A549 treated with RU486 at 1 μM for 4 hours (cell line): ENCODE data around the gene RNF5. TPM values are rescaled to one million over a fixed set of nuclear protein-coding genes. Genes with fewer than 3 reads are reported as not detected.

Source experiments
- total RNA-seq: library from RNA; stranded (reverse); fragments of 200-300 nt; extraction: Qiagen RNA extraction; gene quantifications from 5 replicates; pipeline ENCODE4 v1.2.3, GENCODE V29; 2022; ENCODE audit warnings: low read depth

RNF5 gene, protein sequence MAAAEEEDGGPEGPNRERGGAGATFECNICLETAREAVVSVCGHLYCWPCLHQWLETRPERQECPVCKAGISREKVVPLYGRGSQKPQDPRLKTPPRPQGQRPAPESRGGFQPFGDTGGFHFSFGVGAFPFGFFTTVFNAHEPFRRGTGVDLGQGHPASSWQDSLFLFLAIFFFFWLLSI
- 33.1 to 49.3 TPM (median 47.7 TPM) in 5 replicates for total RNA-seq

DNA sequence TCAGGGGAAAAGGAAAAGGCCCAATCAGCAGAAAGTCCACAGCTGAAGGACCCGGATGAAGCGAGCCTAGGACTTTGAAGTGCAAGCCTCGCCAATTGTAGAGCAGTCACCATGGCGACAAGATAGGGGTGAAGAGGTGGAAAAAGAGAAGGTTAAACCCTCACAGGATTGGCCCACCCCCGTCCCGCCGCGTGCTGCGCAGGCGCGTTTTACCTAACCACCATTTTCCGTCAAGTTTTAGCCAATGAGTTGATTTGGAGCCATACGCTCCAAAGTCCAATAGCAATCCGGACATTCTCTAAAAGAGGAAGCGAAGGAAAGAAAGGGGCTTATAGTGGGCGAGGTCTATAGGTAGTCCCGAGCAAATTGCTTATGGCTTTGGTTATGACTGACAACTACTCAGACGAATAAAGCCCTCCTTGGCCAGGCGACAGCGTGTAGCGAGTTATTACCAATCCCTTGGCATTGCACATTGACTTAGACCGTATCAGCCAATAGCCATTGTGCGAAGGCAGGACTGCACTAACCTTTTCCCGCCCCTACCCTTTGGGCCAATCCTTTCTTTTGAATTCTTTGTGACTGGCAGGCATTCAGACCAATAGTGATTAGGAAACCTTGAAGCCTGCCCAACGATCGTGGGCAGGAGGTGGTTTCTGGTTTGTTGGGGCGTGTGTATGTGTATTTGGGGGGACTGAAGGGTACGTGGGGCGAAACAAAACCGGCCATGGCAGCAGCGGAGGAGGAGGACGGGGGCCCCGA lies at the start of gene RNF5:
RNF5 (plus strand) TSS at position 618 of the 759 bp plus-strand sequence; CDS start at position 725, 107 bp downstream.

DNA sequence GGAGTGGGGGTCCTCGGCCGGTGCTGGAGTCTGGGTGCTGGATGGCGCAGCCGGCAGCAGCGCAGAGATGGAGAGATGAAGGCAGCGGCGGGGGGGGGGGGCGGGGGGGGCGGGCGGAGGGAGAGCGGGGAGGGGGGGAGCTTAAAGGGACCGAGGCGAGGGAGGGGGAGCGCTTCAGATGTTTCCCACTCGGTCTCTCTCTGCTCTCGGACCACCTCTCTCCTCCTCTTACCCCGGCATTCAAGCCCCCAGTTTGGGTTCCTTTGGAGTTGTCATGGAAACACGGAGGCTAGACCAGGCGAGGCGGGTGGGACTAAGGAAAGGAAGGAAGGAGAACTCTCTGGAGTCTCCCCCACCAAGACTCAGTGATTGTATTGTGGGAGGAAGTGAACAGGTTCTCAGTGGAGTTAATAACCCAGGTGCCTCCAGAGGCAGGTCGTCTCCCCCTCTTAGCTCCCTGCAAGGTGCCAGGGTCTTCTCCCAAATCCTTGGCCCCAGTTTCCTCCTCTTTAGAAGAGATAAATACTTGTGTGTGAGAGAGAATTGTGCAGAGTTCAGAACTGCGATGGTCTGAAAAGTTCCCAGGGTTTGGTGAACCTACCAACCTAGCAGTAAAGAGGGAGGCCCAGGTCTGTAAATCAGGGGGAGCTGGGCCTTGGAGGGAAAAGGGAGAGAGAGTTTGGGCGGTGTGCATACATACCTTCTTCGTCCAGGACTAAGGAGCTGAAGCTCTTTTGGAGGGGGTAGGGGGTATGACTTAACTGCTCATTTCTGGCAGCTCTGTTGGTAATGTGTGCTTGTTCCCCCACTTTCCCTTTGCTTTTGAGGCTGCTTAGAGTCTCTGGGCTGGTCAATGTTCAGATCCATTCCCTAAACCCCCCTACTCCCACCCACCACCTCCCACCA lies 26.1 kb upstream of the RNF5 start, which contains the start of gene PRRT1:
PRRT1 (minus strand) TSS at position 77 of the 906 bp plus-strand sequence. CDS start 112 bp downstream, outside the sequence.

DNA sequence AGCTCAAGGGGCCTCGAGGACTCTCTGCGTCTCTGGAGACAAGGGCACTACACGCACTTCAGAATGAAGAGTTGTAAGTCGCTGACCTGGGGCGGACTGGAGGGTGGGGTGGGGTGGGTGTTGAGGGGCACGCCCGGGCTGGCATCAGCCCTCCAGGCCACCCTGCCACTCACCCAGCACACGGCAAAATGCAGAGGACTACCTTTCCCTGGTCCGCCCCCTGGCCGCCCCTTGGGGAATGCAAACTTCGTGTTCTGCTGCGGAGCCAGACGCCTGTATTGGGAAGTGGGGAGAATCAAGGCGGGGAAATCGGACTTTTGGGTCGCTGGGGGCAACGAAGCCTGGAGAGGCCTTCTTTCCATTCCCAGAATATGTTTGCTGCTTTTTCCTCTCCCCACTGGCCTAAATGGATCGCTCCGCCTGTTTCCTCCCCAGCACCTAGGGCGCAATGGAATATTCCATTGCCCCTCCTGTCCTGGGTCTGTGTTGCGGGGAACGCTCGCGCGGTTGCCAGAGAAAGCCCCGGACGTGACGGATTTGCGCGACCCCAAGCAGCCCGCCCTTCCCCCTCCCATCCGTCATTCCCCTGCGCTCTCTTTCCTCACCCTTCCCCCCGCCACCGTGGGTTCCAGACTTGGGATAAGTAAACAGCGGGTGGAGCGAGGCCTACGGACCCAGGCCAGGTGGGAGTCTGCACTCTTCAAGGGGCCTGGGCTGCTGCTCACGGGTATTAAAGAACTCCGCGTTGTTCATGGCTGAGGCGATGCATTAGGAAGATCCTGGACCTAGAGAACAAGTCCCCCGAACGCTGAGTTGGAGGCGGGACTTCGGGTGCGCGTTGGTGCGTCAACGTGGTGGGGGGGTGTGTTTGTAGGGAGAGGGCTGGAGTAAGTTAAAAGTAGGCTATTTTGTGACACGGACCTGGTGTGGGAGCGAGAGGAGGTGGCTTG lies 24.4 kb upstream of the RNF5 start, which contains the start of gene PPT2:
PPT2 (plus strand) TSS at position 578 of the 950 bp plus-strand sequence. CDS start 454 bp downstream, outside the sequence.

DNA sequence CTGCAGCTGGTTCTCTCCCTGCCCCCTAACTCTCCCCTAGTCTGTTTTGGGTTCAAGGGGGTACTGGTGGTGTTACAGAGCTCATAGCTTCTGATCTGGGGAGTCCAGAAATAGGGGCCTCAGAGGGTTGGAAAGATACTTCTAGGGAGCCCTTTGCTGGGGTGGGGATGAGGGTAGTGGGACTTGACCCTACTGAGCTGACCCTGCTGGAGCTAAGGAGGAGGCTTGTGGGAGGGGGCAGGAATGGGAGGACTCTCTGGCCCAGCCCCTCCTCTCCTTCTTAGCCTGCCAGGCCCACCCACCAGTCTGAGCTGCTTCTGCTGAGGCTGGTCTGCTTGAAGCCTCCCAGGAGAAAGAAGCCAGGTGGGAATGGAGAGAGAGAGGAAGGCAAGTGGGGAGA lies 13.9 kb upstream of the RNF5 start, which contains the start of gene EGFL8:
EGFL8 (plus strand) TSS at position 301 of the 400 bp plus-strand sequence. CDS start 1,571 bp downstream, outside the sequence.

DNA sequence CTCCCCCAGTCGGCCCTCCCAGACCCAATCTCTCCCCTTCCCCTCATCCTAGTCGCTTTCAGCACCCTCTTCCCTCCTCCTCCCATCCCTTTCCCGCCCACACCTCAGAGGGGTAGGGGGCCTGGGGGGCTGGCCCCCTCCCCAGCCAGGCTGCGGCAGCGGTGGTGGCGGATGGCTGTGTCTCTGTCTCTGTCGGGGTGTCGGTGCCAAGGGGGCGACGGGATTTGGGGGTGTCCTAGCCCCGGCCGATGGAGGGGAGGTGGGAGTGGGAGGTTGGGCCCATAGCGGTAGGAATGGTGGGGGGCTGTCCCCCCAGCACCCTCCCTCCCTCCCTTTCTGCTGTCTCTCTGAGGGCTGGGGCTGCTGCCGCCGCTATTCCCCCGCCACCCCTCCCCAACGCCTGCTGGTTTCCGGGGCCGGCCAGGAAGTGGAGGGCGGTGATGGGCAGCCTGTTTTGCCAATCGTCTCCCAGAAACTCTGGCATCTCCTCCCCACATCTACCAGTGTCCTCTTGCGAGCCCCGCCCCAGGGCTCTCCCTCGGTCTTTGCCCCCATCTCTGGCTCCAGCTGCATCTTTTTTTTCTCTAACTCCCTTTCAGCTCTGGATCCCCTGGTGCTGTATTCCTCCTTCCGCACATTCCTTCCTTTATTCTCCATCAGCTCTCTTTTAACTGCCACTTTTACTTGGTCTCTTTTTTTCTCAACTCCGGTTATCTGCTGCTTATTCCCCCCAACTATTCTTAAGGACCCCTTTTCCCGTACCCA lies 2.3 kb upstream of the RNF5 start, which contains the start of gene AGPAT1:
AGPAT1 (minus strand) TSS at position 374 of the 765 bp plus-strand sequence. CDS start 4,588 bp downstream, outside the sequence.

DNA sequence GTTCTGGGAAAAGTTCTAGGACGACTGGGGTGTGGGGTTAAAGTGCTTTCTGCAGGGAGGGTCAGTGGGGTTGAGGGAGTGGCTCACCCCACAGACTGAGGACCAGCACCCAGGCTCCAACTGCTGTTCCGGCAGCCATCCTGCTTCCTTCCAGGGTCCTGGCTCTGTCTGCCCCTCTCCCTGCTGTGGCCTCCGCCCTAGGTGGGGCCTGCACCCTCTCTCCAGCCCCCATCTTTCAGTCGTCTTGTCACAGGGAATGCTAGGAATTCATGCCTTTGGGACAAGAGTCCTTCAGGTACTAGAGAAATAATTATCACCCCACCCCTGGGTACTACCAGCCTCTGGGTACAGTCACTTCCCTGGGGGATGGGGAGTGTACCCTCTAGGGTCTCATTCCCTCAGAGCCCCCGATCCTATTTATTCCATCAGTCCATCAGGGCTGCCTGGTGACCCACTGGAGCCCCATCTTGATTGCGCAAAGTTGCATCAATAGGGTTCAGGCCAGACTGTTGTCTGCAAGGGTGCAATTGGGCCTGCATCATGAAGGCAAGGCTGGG lies 6.0 kb downstream of the RNF5 start, which contains the start of gene AGER:
AGER (minus strand) TSS at position 170 of the 557 bp plus-strand sequence; CDS start at position 139, 31 bp downstream.

DNA sequence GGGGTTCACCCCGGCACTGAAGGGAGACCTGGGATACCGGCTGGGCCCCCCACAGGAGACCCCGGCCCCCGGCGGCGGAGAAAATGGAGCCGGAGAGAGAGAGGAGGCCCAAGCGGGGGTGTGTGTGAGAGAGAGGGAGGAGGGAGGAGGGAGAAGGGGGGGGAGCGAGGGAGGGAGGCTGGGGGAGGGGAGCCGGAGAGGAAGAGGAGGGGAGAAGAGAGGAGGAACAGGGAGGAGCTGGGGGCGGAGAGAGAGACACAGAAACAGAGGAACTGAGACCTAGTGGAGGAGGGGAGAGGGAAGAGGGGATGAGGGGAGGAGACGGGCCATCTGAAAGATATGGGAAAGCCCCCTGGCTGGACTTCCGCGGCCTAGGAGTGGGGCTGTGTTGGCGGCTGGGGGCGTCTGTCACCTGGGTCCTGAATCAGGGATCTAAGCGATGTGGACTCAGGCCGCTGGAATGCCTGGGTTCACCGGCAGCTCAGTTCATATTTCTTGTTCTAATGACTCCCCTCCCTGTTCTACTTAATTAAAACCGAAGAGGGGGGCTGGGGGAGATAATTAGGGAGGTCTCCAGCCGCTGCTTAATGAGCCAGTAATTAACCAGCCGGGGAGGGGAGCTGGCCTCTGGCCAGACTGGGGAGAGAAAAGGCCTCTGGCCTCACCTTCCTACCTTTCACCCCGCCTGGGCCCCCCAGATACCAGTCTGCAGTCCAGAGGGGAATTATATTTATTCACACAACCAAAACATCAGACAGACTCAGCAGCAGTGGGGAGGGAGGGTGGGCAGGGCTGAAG lies 12.0 kb downstream of the RNF5 start, which contains the start of gene PBX2:
PBX2 (minus strand) TSS at position 149 of the 798 bp plus-strand sequence. CDS start 287 bp downstream, outside the sequence.

DNA sequence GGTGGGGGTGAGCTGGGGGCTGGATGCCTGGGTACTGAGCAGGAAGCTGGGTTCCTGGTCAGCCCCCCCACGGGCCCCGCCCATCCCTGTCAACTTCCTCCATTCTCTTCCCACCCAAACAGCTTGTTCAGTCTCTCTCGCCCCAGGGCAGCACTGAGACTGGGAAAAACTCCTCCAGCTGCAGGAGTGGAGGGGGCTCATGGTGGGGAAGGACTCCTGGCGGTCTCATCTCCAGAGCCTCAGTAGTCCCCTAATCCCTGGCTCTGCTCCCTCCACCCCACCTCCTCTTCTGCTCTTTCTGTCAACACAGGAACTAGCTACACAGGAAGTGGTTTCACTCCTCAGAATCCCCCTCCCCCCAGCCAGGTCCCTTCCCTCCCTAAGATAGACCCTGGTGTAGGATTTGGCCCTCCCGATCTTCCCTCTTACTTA lies 14.4 kb downstream of the RNF5 start, which contains the start of gene GPSM3:
GPSM3 (minus strand) TSS at position 36 of the 432 bp plus-strand sequence. CDS start 130 bp downstream, outside the sequence.

DNA sequence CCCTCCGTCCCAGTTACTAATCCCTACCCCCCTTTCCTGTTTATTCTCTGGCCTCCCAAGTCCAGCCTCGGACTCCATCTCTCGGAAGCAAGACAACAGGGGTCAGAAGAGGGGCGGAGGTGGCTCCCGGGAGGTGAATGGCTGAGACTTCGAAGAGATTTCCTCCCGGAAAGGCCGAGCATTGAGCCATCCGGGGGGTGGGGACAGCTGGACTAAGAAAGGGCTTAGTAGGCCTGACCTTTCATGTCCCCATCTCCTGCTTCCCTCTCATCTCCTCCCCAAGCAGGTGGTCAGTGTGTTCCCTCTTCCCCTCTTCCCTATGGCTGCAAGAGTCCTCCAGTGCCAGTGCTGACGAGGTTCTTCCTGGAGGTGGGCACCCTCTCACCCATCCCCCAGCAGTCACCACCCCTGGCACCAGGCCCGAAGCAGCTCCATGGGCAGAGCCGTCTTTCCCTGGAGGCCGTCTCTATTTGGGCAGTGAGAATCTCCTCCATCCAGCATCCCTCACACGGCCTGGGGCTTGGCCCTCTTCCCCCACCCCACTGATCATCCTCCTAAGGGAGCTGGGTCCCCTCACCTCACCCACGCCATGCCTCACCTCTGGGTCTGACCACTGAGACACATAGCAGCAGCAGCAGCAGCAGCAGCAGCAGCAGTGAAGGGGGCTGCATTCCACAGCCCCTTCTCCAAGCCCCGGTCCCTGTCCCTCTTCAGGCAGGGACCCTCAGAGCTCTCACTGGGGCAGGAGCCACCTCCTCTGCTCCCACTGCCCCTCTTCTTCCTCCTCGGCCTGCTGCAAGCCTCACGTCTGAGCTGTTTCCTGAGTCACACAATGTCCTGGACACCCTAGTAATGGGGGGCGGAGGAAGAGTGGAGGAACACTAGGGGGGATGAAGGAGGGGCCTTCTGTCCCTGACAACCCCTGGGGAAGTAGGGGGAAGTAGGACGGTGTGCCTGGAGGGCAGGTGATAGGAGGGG lies 45.3 kb downstream of the RNF5 start, which contains the start of gene NOTCH4:
NOTCH4 (minus strand) TSS at position 810 of the 978 bp plus-strand sequence; CDS start at position 671, 139 bp downstream.

Other genes starting within 250 kb of the RNF5 start
- gene CFB, start 232.3 kb upstream of the RNF5 start, total RNA-seq = 2.0 to 3.3 TPM (median 2.9 TPM) in 5 replicates
- 75.3 to 97.3 TPM (median 88.3 TPM) in 5 replicates for gene NELFE, start 219.4 kb upstream of the RNF5 start, total RNA-seq
- gene SKIC2, start 219.2 kb upstream of the RNF5 start, total RNA-seq = 19.8 to 25.9 TPM (median 24.7 TPM) in 5 replicates
- gene DXO, start 206.3 kb upstream of the RNF5 start, total RNA-seq = 11.0 to 14.3 TPM (median 11.9 TPM) in 5 replicates
- 0.50 to 1.7 TPM (median 0.99 TPM) in 5 replicates for gene C4A, start 196.3 kb upstream of the RNF5 start, total RNA-seq
- gene C4B, start 163.6 kb upstream of the RNF5 start, total RNA-seq = 0.34 to 1.5 TPM (median 0.57 TPM) in 5 replicates
- not detected in 5 replicates for gene CYP21A2, start 140.0 kb upstream of the RNF5 start, total RNA-seq
- gene TNXB, start 69.1 kb upstream of the RNF5 start, total RNA-seq = 0.54 to 0.95 TPM (median 0.63 TPM) in 5 replicates
- 24.9 to 35.5 TPM (median 34.2 TPM) in 5 replicates for gene ATF6B, start 50.2 kb upstream of the RNF5 start, total RNA-seq
- 7.4 to 7.9 TPM (median 7.7 TPM) in 5 replicates for gene FKBPL, start 48.1 kb upstream of the RNF5 start, total RNA-seq
- 0.59 to 0.97 TPM (median 0.74 TPM) in 5 replicates for gene PRRT1, start 26.5 kb upstream of the RNF5 start, total RNA-seq
- 7.0 to 9.9 TPM (median 8.1 TPM) in 5 replicates for gene PPT2, start 24.3 kb upstream of the RNF5 start, total RNA-seq
- 0.95 to 2.5 TPM (median 2.2 TPM) in 5 replicates for gene EGFL8, start 13.8 kb upstream of the RNF5 start, total RNA-seq
- gene AGPAT1, start 2.3 kb upstream of the RNF5 start, total RNA-seq = 31.2 to 41.0 TPM (median 38.4 TPM) in 5 replicates
- 1.4 to 1.9 TPM (median 1.7 TPM) in 5 replicates for gene AGER, start 5.8 kb downstream of the RNF5 start, total RNA-seq
- gene PBX2, start 11.8 kb downstream of the RNF5 start, total RNA-seq = 13.3 to 19.7 TPM (median 17.1 TPM) in 5 replicates
- gene GPSM3, start 14.2 kb downstream of the RNF5 start, total RNA-seq = 0.26 to 0.58 TPM (median 0.38 TPM) in 5 replicates
- gene NOTCH4, start 45.7 kb downstream of the RNF5 start, total RNA-seq = 0.22 to 0.73 TPM (median 0.46 TPM) in 5 replicates
- not detected in 5 replicates for gene TSBP1, start 193.5 kb downstream of the RNF5 start, total RNA-seq
- gene BTNL2, start 228.8 kb downstream of the RNF5 start, total RNA-seq = not detected in 5 replicates